GM12891 (cell line): ENCODE results near the gene WDR4.
A peak's percentile ranks its signal among the peaks of the same experiment; 100 is the strongest.
"Not testable (repeated sequence)": the region's sequence is repeated elsewhere in the genome, so short reads cannot be mapped to it uniquely, and the experiment has no call there.

Source experiments
- DNase-seq: peaks from one replicate; pipeline ENCODE4 v3.0.0; 2011; ENCODE audit warnings: low spot score; ENCODE audit not compliant: insufficient read length
- FAIRE-seq: peaks from 2 replicates; lab custom pipeline; 2011; peaks lifted over from hg19 to GRCh38; lab: Jason Lieb, UNC
- PAX5 ChIP-seq: IDR thresholded peaks from 2 replicates; pipeline ENCODE4 v1.6.1; 2011; ENCODE audit warnings: low read length, moderate library complexity, mild to moderate bottlenecking; ENCODE audit not compliant: insufficient read depth, severe bottlenecking
- POLR2A ChIP-seq: IDR thresholded peaks from 2 replicates; pipeline ENCODE4 v1.6.1; 2011; ENCODE audit warnings: low read depth, low read length, control low read depth
- POLR2AphosphoS5 ChIP-seq: IDR thresholded peaks from 2 replicates; pipeline ENCODE4 v1.6.1; 2011; ENCODE audit warnings: low read depth, low read length, control low read depth
- POU2F2 ChIP-seq: IDR thresholded peaks from 2 replicates; pipeline ENCODE4 v1.6.1; 2011; ENCODE audit warnings: low read depth, mild to moderate bottlenecking, control low read depth, low read length, moderate library complexity
- SPI1 ChIP-seq: IDR thresholded peaks from 2 replicates; pipeline ENCODE4 v1.6.1; 2011; ENCODE audit warnings: low read depth, low read length, control low read depth
- TAF1 ChIP-seq: IDR thresholded peaks from 2 replicates; pipeline ENCODE4 v1.6.1; 2011; ENCODE audit warnings: low read depth, low read length, control low read depth

WDR4 gene

DNA sequence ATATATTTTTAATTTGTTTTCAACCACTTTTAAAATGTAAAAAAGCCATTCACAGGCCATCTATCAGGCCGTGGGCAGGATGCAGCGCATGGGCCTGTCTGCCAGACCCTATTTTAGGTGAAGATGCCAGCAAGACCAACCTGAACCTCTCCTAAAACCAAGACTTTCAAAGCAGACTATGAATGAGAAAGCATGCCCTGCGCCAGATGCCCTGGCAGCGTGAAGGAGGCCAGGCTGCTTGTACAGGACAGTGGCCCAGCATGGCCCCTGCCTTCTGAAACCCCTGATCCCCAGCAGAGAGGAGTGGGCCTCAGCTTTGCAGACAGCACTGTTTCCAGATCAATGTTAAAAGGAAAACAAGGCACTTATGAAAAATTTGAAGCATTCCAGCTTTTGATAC is 31.6 kb downstream of the WDR4 start:
- FAIRE-seq: no peak
- no peak for DNase-seq
- no peak for TF ChIP-seq POU2F2
- TF ChIP-seq TAF1: no peak
- no peak for TF ChIP-seq PAX5
- TF ChIP-seq POLR2AphosphoS5: no peak
- TF ChIP-seq POLR2A: no peak
- TF ChIP-seq SPI1: no peak

- DNase-seq: no peak
- no peak for FAIRE-seq
- TF ChIP-seq PAX5: no peak
Observed at GRCh38 chr21:42847051-42847707, 32.2 kb downstream of the WDR4 start.

DNA sequence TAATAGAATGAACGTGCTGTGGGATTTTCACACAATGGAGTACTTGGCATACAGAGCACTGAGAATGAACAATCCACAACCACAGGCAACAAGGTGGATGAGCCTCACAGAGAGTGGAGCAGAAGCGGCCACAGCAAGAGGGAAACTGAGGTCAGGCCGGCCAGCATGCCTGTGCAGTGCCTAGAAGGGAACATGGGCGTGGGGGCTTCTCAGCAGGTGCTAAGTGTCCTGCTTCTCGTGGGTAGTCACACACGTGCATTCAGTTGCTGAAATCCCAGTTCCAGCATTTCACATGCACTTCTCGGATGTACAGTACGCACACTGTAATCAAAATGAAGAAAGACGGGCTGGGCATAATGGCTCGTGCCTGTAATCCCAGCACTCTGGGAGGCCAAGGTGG is 33.1 kb downstream of the WDR4 start:
- FAIRE-seq: no peak
- no peak for TF ChIP-seq PAX5
- TF ChIP-seq POLR2AphosphoS5: no peak
- no peak for TF ChIP-seq SPI1
- no peak for TF ChIP-seq POLR2A
- no peak for TF ChIP-seq POU2F2
- TF ChIP-seq TAF1: no peak
- no peak for DNase-seq

GRCh38 chr21:42845296-42845965 is 33.9 kb downstream of the WDR4 start:
- FAIRE-seq (no peak), DNase-seq (peak; percentile 1)
- TF ChIP-seq PAX5 (no peak), POU2F2 (no peak), SPI1 (no peak), TAF1 (no peak)

- no peak for FAIRE-seq
- no peak for TF ChIP-seq PAX5
- no peak for TF ChIP-seq POLR2A
- TF ChIP-seq SPI1: no peak
- no peak for TF ChIP-seq POLR2AphosphoS5
- no peak for TF ChIP-seq POU2F2
- TF ChIP-seq TAF1: no peak
- DNase-seq: peak; percentile 2
Observed at GRCh38 chr21:42844411-42845113, 34.8 kb downstream of the WDR4 start.

GRCh38 chr21:42843056-42843455 is 36.3 kb downstream of the WDR4 start:
- no peak for DNase-seq
- TF ChIP-seq POLR2AphosphoS5: no peak
- TF ChIP-seq SPI1: no peak
- TF ChIP-seq TAF1: no peak
- no peak for TF ChIP-seq PAX5
- no peak for TF ChIP-seq POLR2A
- TF ChIP-seq POU2F2: no peak
- no peak for FAIRE-seq

DNA sequence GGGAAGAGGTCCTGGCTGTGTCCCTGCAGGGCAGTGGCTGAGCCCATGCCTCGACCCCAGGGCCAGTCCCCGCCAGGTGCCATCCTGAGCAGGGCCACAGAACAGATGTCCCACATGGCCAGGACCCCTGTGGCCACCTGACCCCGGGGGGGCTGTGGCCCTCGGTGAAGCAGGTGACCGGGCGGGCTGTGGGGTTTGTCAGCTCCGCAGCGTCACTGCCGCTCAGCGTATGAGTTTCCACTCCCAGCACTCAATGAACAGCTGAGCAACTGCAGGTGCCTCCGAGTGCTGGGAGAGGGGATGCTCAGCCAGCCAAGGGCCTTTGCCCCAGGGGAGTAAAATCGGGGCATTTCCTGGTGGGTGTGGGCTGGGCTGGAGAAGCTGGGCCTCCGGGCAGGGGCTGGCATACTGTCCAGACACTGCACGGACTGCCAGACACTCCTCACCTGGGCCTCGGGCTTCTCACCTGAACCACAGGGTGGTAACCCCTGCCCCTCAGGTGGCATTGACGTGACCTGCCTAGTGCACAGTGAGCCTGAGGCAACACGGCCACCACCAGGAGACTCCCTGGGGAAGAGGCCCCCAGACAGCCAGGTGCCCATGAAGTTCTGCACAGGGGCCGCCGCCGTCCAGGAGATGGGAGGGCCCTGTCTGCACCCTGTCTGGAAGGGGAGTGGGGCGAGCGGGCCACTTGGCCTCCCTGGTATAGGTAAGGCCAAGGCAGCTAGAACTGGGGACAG is 37.3 kb downstream of the WDR4 start:
- not testable (repeated sequence) for DNase-seq, FAIRE-seq

- no peak for DNase-seq
- TF ChIP-seq POLR2AphosphoS5: no peak
- TF ChIP-seq POU2F2: no peak
- TF ChIP-seq POLR2A: no peak
- TF ChIP-seq SPI1: no peak
- TF ChIP-seq TAF1: no peak
- TF ChIP-seq PAX5: no peak
- FAIRE-seq: no peak
Observed at GRCh38 chr21:42841156-42841915, 38.0 kb downstream of the WDR4 start.

- FAIRE-seq: peak; percentile 88
Observed at GRCh38 chr21:42840411-42841155, 38.8 kb downstream of the WDR4 start.

More at GRCh38 chr21:42840411-42841155, 38.8 kb downstream of the WDR4 start:
- DNase-seq: no peak
- TF ChIP-seq SPI1 (no peak), POU2F2 (0 out of 2 replicates have a peak, but pooled peaks have one; percentile 9)
